GM10847 (cell line): ENCODE results near the gene PTGER1.

Experiments
- POLR2A ChIP-seq: IDR thresholded peaks from 2 replicates; pipeline ENCODE4 v1.6.1; 2011; ENCODE audit not compliant: insufficient read length; ENCODE audit errors: extremely low read depth

The PTGER1 gene

GRCh38 chr19:14487370-14488125 is 12.4 kb upstream of the PTGER1 start:
- TF ChIP-seq POLR2A = no peak

- TF ChIP-seq POLR2A = no peak
Observed at GRCh38 chr19:14482172-14482941, 7.2 kb upstream of the PTGER1 start.

- TF ChIP-seq POLR2A = no peak
Observed at GRCh38 chr19:14480700-14481079, 5.5 kb upstream of the PTGER1 start.

GRCh38 chr19:14479975-14480699 is 5.0 kb upstream of the PTGER1 start:
- no peak for TF ChIP-seq POLR2A

- no peak for TF ChIP-seq POLR2A
Observed at GRCh38 chr19:14479309-14479974, 4.3 kb upstream of the PTGER1 start.

- no peak for TF ChIP-seq POLR2A
Observed at GRCh38 chr19:14478113-14478545, 3.0 kb upstream of the PTGER1 start.

GRCh38 chr19:14477418-14478112 is 2.4 kb upstream of the PTGER1 start:
- no peak for TF ChIP-seq POLR2A

GRCh38 chr19:14476673-14477401 is 1.7 kb upstream of the PTGER1 start:
- TF ChIP-seq POLR2A = no peak

- no peak for TF ChIP-seq POLR2A
Observed at GRCh38 chr19:14476327-14476672, 1.1 kb upstream of the PTGER1 start.

GRCh38 chr19:14474827-14475226 is 327 bp downstream of the PTGER1 start:
- TF ChIP-seq POLR2A = no peak

- TF ChIP-seq POLR2A = no peak
Observed at GRCh38 chr19:14473978-14474578, 1.1 kb downstream of the PTGER1 start.

- TF ChIP-seq POLR2A = no peak
Observed at GRCh38 chr19:14473073-14473977, 1.8 kb downstream of the PTGER1 start.

- TF ChIP-seq POLR2A = no peak
Observed at GRCh38 chr19:14472202-14472938, 2.8 kb downstream of the PTGER1 start.
